GM18868 (cell line): ENCODE data around the gene PPY.
"Not testable (repeated sequence)": the region's sequence is repeated elsewhere in the genome, so short reads cannot be mapped to it uniquely, and the experiment has no call there.

Source experiments
- ATAC-seq: cut with Tn5 transposase; IDR thresholded peaks from one replicate; pipeline ENCODE4 v1.9.1; 2021; ENCODE audit warnings: mild to moderate bottlenecking, moderate library complexity; ENCODE audit not compliant: unreplicated experiment

The PPY gene

GRCh38 chr17:43966276-43966675, 24.0 kb upstream of the PPY start:
- no peak for ATAC-seq

- no peak for ATAC-seq
Measured at GRCh38 chr17:43962479-43962878, 20.2 kb upstream of the PPY start.

- no peak for ATAC-seq
Measured at GRCh38 chr17:43961954-43962353, 19.7 kb upstream of the PPY start.

- not testable (repeated sequence) for ATAC-seq
Measured at GRCh38 chr17:43961292-43961691, 19.0 kb upstream of the PPY start.

- ATAC-seq: no peak
Measured at GRCh38 chr17:43958748-43959352, 16.6 kb upstream of the PPY start.

GRCh38 chr17:43956222-43956621, 13.9 kb upstream of the PPY start:
- ATAC-seq: no peak

- no peak for ATAC-seq
Measured at GRCh38 chr17:43953746-43954145, 11.5 kb upstream of the PPY start, which contains the start of gene PYY. Gene PYY, minus strand, starts transcription at chr17:43953940. Its CDS starts 457 bp downstream, at chr17:43953483.

DNA sequence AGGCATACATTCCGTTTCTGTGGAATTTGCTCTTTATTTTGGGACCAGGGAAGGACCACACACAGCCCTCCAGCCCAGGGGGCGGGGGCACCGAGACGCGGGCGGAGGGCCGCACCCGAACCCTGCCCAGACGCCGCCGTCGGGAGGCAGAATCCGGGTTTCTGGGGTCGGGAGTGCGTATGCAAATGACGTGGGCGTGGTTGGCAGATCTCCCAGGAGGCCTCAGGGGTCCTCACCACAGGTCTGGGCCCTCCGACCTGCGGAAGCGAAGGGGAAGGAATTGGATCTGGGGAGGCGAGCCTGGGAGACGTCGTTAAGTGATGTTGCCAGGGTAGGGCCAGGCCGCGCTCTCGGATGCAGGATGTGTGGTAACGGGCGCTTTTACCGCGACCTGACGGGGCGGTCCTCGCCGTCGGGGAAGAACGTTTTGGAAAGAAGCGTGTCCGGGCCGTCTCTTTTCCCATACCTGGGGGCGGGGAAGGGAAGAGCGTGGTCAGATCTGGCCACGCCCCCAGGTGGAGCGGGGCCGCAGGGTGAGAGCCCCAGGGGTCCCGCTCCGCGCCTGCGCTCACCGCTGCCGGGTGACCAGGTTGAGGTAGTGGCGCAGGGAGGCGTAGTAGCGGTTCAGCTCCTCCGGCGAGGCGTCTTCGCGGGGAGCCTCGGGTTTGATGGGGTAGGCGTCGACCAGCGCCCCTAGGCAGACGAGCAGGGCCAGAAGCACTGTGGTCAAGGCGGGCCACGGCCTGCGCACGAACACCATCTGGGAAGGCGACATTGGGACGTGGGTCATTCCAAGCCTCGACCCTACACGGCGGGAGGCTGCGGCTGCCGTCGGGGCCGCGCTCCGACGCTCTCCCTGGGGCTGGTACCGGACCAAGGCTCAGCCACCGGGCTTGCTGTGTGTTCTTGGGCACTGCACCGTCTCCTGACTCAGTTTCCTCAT, 10.7 kb upstream of the PPY start:
- ATAC-seq: no peak

GRCh38 chr17:43952351-43952723, 10.1 kb upstream of the PPY start:
- no peak for ATAC-seq

DNA sequence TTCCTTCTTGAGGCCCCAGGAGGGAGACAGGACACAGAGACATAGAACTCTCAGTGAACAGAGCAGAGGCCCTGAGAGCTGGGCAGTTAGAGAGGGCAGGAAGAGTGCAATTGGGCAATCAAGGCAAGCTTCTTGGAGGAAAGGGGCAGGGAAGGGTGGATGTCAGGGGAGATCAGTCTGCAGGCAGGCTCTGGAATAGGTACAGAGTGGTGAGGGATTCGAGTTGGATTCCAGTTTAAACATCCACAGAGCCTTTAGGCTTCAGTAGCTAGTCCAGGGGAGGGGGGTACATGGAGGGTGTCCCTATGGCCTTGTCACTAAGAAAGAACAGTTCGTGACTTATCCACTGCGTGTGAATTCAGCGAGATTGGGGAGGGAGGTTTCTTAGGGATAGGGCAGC, 9.5 kb upstream of the PPY start:
- ATAC-seq: no peak

- ATAC-seq: no peak
Measured at GRCh38 chr17:43950554-43950953, 8.3 kb upstream of the PPY start.

DNA sequence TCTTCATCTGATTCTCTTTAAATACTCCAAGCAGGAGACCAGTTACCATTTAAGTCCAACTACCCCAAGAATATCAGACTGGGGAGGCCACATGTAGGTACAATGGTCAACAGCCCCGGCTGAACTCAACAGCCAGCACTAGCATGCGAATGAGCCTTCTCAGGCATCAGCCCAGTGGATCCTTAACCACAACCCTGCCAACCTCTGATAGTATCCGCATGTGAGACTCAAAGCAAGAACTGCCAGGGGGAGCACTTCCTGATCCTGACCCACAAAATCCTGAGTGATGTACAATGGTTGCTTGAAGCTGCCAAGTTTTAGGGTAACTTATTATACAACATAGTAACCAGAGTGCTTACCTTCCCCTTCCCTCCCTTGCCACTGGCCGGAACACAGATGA, 7.5 kb upstream of the PPY start:
- ATAC-seq: no peak

- no peak for ATAC-seq
Measured at GRCh38 chr17:43946781-43947180, 4.5 kb upstream of the PPY start.

DNA sequence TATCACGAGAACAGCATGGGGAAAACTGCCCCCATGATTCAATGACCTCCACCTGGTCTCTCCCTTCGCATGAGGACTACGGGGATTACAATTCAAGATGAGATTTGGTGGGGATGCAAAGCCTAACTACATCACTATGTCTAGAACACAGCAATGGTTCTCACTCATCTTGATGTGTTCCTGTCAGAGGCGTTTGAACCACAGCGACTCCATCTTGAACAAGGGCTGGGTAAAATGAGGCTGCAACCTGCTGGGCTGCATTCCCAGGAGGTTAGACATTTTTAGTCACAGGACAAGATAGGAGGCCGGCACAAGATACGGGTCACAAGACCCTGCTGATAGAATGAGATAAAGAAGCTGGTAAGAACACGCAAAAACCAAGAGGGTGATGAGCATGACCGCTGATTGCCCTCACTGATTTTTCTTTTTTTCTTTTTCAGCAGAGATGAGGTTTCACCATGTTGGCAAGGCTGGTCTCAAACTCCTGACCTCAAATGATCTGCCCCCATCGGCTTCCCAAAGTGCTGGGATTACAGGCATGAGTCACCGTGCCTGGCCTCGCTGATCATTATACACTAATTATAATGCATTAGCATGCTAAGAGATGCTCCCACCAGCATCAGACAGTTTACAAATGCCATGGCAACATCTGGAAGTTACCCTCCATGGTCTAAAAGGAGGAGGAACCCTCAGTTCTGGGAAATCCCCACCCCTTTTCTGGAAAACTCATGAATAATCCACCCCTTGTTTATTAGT, 3.0 kb upstream of the PPY start:
- ATAC-seq: no peak

GRCh38 chr17:43940630-43941029, 1.6 kb downstream of the PPY start:
- no peak for ATAC-seq

GRCh38 chr17:43939886-43940285, 2.4 kb downstream of the PPY start:
- ATAC-seq: no peak

DNA sequence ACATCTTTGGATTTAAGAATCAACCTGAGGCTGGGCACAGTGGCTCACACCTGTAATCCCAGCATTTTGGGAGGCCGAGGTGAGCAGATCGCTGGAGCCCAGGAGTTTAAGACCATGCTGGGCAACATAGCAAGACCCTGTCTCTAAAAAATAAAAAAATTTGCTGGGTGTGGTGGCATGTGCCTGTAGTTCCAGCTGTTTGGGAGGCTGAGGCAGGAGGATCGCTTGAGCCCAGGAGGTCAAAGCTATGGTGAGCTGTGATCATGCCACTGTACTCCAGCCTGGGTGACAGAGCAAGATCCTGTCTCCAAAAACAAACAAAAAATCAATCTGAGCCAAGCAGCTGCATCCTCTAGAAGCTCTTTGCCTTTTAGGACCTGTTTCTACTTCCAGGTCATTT, 2.8 kb downstream of the PPY start:
- ATAC-seq: not testable (repeated sequence)

DNA sequence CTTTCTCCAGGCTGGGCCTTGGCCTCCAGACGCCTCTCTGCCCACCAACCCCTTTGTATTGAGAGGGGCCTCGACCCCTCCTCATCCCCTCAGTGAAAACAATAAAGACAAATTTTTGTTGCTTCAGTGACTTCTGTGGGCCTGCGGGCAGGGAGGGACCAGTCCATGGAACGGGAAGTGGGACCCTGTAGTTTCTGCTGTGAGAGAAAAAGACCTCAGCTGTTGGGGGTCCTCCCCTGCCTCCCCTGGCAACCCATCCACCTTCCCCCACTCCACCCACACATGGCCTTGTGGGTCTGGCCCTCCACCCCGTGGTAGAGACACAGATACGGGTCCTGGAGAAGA, 3.5 kb downstream of the PPY start:
- ATAC-seq: no peak

GRCh38 chr17:43936434-43936833, 5.8 kb downstream of the PPY start:
- no peak for ATAC-seq

GRCh38 chr17:43935926-43936261, 6.4 kb downstream of the PPY start:
- ATAC-seq: no peak

DNA sequence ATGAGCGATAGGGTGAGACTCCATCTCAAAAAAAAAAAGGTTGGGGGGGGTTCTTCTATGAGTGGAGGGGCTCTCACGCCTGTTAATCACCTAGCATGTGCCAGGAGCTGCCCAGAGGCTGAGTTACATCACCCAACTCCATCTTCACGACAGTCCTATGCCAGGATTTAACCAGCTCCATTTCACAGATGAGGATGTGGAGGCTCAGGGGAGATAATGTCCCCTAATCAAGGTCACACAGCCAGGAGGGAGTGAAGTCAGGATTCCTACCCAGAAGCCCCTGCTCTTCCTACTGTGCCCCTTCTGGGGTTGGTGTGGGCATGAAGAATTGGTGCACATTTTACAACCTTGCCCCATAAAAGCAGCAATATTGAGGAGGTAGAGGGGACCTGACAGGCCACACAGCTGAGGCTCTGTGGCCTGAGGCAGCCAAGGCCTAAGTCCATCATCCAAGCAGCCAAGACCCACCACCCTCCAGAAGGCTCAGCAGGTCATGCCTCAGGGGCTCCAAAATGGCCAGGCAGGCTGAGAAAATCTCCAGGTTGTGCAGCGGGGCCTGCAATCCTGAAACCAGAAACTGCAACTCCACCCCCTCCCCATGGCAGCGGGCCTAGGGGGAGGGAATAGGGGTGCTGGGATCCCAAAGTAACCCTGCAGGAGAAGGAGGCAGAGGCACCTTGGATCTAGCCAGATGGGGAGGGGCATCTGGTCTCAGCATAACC, 6.9 kb downstream of the PPY start:
- ATAC-seq: no peak
